Measurements from ENCODE around the gene TIMM23.
"Not testable (repeated sequence)": the region's sequence is repeated elsewhere in the genome, so short reads cannot be mapped to it uniquely, and the experiment has no call there.

TIMM23 gene

DNA sequence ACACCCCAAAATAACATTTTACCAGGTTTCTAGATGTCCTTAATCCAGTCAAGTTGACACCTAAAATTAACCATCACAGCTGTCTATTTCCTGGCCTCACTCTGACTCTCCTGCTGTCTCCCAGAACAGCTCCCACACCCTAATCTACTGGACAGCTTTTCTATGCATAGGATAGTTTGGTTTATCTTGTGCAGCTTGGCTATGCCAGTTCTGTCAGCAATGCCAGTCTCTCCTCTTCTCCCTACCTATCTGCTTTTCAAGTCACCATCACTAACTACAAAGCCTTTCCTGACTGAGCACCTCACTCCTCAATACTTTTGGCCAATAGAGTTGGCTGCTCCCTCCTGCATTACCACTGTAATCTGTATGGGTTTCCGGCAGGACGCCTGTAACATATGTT lies 53.1 kb downstream of the TIMM23 start:
- DNase-seq, result no peak

DNA sequence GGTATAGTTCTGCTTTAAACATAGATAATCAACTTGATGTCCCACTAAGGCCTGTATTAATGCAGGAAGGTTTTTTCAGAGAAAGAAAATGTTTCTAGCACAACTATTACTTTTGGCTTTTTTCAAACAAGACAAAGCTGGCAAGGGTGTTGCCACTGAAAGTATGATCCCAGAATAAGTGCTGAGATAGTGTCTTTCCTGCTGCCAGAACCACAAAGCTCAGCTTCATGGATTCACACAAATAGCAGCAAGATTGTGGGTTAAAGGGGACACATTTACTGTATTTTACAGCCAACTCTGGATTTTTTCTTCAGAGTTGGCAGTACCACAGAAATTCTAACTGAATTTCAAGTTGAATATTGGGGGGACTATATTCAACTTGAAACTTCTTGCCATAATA lies 53.8 kb downstream of the TIMM23 start:
- DNase-seq, result no peak

- DNase-seq, result no peak
These were observed 56.5 kb downstream of the TIMM23 start for GRCh38 chr10:46028584-46029460.

DNA sequence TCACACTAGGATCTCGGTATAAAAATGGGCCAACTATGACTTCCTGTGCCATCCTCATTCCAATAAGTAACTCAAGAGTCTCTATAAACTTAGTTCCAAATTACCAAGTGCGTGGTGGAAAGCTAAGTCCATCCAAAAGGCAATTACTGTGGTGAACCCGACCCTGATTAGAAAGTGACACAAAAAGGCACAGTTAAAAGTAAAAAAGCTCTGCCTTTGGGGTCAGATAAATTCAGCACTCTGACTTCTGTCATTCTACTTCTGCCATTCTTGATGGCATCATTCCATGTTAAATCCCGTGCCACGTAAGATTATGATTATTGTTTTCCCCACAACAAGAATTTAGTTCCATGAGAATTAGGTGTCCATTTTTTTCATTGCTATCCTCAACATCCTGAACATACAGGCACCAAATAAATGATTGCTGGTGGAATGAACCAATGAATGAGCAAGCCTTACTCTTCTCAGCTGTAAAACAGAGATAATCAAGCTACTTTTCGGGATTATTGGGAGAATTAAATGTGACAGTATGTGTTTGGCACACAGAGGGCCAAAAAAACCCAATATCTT lies 57.3 kb downstream of the TIMM23 start:
- DNase-seq, result no peak

DNA sequence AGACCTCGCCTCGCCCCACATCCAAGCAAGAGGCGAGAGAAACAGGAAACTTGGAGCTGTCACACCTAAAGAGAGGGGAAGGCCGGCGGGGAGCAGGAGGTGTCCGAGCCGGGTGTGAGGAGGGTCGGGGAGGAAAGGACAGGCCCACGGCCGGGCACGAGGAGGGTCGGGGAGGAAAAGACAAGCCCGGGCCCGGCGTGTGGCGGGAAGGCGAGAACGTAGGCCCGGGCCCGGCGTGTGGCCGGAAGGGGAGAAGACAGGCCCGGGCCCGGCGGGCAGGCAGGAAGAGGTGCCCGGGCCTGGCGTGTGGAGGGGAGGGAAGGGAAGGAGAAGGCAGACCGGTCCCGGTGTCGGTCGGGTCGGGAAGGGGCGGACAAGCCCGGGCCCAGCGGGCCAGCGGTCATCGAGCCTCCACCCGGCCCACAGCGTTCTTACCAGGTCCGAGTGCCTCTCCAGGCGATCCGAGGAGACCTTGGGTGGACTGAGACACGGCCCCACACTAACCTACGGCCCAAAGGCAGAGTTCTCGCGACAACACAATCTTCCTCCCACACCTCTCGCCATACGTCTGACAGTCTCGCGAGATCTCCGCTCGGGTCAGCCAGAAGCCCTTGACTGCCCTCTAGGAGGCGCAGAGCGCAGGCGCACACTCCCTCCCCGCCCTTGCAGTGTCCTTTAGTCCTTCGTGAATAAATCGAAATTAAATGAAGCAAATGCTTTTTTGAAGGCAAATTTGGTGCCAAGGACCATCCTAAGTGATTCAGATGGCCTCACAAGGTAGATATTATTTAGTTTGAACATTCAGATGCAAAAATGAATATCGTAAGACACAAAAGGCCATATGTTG lies 58.0 kb downstream of the TIMM23 start, which contains the start of gene NCOA4:
TSS of gene NCOA4 (minus strand) at position 533 of the 847 bp plus-strand sequence. CDS start 13,943 bp downstream, outside the sequence.
- no peak for DNase-seq

- no peak for DNase-seq
These were observed 59.6 kb downstream of the TIMM23 start for GRCh38 chr10:46031648-46032532.

- DNase-seq, result no peak
These were observed 61.3 kb downstream of the TIMM23 start for GRCh38 chr10:46033602-46034011.

- DNase-seq, result no peak
These were observed 63.9 kb downstream of the TIMM23 start for GRCh38 chr10:46035923-46036849.

DNA sequence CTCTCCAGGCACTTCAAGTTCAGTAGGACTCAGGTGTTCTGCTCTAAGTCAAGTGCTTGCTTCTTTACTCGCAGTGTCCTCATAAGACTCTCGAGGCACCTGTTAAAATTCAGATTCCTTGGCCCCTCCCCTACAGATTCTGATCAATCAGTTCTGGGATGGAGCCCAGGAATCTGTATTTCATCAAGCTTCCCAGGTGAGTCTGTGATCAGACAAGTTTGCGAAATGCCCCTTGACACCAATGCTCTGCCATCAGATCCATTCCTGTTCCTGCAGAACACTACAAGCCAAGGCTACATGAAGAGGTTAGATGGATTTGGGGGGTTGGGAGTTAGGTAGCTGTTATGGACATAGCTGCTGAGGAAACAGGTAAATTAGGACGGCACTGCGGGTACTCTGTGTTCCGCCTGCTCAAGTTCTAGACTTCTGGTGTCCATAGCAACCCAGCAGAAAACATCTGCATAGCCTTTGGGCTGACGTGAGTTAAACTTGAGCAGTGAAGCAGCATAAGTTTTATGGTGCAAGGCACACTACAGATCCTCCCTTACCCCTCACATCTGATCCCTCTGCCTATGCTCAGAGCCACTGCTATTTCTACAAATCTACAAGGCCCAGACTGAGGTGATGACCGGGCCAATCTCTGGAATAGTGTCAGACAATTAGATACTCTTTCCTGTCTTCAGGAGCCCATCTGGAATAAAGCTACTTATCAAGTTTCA lies 65.0 kb downstream of the TIMM23 start:
- DNase-seq, result no peak

GRCh38 chr10:46040004-46040403 lies 67.7 kb downstream of the TIMM23 start:
- no peak for DNase-seq

GRCh38 chr10:46042527-46042926 lies 70.2 kb downstream of the TIMM23 start:
- no peak for DNase-seq

DNA sequence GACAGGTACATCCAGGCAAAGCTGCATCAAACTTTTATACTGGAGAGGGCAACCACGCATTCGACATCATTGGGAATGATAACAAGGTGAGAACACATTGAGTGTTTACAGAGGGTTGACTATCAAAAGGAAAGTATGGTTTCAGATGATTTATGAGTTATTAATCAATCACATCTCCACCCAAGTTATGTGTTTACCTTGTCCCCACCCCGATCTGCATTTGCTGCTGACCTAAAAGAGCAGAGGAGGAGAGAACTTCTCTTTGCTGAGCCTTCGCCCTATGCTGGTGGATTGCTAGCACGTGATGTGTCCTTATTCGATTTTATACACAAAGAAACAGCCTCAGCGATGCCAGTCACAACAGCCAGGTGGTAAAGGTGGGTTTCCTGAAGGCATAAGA lies 74.0 kb downstream of the TIMM23 start, which contains the start of gene MSMB:
TSS of gene MSMB (minus strand) at position 9 of the 400 bp plus-strand sequence. CDS start 32 bp downstream, outside the sequence.
- DNase-seq, result no peak

GRCh38 chr10:46048152-46048551 lies 75.9 kb downstream of the TIMM23 start:
- DNase-seq, result no peak

GRCh38 chr10:46049497-46049831 lies 77.2 kb downstream of the TIMM23 start:
- not testable (repeated sequence) for DNase-seq

DNA sequence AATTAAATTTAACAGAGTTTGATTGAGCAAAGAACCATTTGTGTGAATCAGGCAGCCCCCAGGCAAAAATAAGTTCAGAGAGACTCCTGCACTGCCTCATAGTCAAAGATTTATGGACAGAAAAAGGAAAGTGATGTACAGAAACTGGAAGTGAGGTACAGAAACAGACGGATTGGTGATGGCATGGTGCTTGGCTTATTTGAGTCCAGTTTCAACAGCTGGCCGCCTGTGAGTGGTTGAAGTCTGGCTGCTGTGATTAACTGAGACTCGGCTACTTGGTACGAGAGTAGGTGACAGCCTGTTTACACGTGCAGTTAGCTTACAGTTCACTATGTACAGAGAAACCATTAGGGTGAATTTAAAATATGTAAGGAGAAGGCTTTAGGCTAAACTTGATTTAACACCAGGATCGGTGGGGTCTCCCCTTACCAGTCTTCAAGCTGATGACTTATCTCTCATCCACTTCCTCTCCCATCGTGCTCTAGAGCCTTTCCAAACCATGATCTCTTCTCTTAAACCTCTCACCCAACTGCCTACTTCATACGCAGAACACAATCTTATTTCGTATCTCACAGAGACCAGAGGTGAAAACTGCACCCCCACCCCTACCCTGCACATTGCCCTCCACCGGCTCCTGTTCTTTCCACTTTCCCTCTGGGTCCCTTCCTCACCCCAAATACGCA lies 78.8 kb downstream of the TIMM23 start:
- DNase-seq, result no peak

GRCh38 chr10:46052057-46052790 lies 79.9 kb downstream of the TIMM23 start:
- DNase-seq, result no peak

DNA sequence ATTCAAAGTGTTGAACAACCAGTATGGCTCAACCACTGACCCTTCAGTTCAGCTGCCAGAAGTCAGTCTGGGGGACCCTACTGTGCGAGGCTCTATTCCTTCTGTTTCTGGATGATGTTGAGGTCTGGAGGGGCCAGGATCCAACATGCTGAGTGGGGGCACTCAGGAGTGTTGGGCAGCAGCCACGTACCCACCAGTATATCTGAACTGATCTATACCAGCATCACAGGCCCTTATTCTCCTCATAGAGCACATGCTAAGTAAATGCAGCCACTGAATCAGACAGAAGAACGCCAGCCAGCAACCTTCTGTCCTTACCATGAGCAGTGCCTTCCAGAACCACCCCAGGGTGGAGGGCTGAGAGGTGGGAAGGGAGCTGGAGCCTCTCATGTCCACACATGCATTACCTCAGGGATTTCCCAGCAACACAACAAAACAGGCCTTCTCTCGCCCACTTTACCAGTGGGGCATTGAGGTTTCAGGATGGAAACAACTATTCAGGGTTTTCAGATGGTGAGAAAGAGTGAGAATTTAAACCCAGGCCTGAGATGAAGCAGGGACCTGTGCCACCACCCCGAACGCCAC lies 80.6 kb downstream of the TIMM23 start:
- no peak for DNase-seq
